Activated gamma-delta T cell treated with Interleukin-2 at 50 U/mL for 16 hours (primary cell): ENCODE measurements around the gene NDUFB7.
"Not testable (repeated sequence)": the region's sequence is repeated elsewhere in the genome, so short reads cannot be mapped to it uniquely, and the experiment has no call there.

Source experiments
- DNase-seq: peaks from one replicate; pipeline ENCODE4 v3.0.0-alpha.2; 2020

Gene NDUFB7

DNA sequence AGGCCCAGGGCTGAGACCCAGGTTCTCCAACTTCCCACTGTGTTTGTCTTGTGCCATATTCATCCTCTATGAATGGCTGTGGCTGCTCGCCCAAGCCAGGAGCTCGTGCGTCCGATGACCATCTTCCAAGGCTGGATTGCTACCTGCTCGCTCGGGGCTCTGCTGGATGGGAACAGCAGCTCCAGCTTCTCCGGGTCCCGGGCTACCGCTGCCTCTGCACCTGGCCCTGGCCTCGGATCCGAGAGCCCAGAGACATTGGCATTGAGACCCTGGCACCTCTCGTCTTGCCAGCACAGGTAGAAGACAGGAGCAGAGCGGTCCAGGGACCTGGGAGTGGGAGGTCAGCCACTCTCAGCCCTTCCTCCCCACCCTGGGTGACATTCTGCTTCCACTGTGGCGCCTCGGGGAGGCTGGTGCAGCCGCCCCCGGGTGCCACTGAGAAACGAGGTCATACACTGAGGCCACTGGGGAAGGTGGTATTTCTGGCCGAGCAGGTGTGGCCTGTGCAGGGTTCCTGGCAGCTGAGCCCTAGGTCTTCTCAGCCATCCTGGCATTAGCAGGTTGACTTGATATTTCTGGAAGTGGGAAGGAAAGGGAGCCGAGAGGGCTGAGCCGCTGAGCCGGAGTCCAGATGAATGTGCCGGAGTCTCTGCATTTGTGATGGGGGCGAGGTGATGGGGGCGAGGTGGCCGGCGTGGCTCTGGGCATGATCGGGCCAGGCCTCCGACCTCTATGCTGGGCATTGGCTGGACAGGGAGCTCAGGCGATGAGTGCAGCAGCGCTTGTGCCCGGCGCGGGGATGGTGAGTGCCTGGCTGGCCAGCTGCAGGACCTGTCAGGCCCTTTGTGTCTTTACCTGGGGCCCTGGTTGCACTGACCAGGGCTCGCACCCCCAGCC is 18.6 kb downstream of the NDUFB7 start:
- no peak for DNase-seq

DNA sequence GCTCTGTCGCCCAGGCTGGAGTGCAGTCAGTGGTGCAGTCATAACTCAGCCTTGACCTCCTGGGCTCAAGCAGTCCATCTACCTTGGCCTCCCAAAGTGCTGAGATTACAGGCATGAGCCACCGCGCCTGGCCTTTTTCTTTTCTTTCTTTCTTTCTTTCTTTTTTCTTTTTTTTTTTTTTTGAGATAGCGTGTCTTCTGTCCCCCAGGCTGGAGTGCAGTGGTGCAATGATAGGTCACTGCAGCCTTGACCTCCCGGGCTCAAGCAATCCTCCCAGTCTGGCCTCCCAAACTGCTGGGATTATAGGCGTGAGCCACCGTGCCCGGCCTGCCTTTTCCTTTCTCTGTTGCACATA is 19.9 kb downstream of the NDUFB7 start:
- not testable (repeated sequence) for DNase-seq

DNA sequence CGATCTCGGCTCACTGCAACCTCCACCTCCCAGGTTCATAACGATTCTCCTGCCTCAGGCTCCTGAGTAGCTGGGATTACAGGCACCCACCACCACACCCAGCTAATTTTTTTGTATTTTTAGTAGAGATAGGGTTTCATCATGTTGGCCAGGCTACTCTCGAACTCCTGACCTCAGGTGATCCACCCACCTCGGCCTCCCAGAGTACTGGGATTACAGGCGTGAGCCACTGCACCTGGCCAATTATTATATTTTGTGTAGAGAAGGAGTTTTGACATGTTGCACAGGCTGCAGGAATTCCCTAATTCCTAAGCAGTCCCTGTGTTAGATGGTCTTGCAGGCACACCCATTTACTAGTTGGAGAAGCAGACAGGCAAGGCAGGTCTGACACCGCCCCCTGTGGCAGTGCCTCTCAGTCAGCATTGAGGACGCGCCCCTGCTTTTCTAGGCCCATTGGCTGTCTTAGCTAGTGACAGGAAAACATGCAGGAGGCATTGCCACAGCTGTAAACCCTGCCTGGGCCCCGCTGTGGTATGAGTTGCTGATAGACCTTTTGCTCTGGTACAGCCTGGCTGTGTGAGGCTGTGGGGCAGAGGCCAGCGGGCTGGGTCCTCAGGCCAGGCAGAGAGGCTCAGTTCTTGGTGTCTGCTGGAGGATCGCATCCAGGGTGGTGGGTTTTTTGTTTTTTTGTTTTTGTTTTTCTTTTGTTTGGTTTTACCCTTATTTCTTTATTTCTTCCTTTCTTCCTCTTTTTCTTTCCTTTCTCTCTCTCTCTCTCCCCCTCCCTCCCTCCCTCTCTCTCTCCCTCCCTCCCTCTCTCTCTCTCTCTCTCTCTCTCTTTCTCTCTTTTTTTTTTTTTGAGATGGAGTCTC is 20.5 kb downstream of the NDUFB7 start:
- DNase-seq = peak; percentile 78

DNA sequence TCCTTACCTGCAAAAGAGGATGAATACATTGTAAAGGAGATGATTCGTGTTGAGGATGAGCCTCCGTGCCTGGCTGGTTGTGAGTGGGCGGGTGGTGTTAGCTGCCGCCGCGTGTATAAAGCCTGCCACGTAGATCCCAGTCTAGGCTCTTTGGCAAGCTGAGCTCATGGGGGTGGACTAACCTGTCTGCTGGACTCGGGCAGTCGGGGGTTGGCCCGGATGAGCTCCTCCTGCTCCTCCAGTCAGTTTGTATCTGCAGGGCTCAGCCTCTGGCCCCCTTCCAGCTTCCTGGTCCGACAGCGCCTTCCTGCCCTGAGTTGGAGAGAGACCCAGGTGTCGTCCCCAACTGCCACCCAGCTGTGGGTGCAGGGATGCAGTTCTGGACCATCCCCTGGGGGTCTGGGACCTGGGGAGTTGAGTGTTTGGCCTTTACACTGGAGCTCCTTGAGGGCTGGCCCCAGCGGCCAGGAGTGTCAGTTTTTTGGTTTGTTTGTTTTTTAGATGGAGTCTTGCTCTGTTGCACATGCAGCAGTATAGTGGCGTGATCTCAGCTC is 21.6 kb downstream of the NDUFB7 start:
- no peak for DNase-seq

DNA sequence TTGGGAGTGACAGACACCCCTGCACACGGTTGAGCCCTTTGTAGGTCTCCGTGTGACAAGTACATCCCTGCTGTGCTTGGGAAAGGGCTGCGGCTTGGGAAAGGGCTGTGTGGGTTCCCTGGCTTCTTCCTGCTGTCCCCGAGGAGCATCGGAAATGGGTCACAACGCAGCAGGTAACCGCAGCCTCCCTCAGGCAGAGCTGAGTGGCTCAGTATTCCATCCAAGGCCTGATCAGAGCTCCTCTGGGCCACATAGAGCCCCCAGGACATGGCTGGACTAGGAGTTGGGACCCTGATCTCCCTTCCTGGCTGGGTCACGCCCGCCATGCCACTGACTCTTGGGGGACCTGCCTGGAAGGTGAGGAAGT is 26.2 kb downstream of the NDUFB7 start:
- DNase-seq = no peak

DNA sequence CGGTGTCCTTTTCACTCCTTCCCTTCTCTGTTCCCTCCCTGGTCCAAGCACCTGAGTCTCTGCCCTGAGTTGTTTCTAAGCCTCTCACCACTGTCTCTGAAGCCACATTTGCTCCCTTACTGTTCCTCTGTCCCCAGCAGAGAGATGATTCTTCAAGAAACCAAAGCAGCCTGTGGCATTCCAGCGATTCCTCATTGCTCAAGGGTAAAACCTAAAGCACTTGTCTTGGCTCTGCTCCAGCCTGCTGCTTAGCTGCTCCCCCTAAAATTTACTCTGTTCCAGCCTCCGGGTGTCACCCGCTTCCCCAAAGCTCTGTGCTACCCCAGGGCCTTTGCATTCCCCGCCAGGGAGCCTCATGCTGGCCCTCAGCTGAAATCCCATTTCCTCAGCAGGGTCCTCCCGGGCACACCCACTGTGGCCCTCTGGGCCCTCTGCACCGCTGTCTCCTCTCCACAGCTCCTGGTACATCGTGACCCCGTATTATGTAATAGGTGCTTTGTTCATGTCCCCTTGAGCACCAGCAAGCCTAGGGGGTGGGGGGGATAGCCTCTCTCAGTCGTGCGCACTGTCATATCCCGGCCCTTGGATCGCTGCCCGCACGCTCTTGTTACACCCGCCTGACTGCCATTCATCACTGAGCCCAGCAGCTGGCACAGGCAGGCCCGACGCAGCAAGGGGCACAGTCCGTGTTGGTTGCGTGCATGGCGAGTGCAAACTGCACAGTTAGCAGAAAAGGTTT is 26.7 kb downstream of the NDUFB7 start:
- DNase-seq = no peak

DNA sequence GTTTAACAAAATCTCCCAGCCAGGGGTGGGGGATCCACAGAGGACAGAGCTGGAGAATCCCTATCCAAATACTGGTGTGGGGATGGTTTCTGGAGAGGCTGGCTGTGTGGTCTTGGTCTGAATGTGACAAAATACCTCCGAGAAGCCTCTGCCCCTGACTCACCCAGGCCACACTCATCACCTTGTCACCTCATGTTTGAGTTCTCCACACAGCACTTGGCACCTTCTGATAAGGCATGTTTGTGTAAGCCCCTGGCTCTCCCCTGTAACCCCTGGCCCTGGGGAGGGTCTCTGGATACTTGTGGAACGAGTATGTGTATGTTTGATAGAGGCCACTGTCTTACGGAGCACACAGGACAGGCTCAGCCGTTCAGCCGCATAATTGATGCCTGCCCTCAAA is 27.8 kb downstream of the NDUFB7 start:
- DNase-seq = no peak

DNA sequence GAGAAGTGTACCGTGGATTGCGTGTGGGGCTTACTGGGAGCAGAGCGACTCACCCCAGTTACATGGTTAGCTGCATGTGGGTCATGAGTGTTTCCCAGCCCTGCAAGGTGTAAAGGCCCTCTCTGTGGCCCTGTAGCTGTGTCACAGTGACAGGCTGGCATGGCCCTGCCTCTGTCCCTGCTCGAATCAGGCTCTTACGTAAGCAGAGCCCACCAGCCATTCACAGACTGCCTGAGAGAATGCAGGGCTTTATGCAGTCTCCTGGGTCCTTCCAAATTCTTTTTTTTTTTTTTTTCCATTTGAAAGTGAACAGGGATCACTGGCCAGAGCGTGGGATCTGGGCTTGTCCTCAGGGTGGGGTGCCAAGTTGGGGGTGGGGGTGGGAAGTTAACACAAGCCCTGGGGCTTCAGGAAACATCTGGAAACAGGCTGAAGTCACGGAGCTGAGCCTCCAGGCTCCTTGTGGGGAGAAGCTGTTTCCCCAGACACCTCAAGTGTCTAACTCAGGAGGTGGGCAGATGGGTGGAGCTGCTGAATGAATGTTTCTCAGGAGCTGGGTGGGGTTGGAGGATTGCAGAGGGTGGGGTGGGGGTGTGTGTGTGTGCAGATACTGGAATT is 29.0 kb downstream of the NDUFB7 start:
- no peak for DNase-seq

DNA sequence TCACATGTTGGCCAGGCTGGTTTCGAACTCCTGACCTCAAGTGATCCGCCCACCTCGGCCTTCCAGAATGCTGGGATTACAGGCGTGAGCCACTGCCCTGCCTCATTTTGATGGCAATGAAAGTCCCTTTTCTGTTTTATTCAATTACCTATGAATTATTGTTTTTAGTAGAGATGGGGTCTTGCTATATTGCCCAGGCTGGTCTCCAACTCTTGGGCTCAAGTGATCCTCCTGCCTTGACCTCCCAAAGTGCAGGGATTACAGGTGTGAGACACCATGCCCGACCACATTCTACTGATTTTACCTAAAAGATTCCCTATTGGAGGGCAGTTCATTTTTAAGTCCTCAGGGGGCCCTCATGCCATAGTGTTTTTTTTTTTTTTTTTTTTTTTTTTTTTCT is 29.9 kb downstream of the NDUFB7 start:
- DNase-seq = not testable (repeated sequence)

DNA sequence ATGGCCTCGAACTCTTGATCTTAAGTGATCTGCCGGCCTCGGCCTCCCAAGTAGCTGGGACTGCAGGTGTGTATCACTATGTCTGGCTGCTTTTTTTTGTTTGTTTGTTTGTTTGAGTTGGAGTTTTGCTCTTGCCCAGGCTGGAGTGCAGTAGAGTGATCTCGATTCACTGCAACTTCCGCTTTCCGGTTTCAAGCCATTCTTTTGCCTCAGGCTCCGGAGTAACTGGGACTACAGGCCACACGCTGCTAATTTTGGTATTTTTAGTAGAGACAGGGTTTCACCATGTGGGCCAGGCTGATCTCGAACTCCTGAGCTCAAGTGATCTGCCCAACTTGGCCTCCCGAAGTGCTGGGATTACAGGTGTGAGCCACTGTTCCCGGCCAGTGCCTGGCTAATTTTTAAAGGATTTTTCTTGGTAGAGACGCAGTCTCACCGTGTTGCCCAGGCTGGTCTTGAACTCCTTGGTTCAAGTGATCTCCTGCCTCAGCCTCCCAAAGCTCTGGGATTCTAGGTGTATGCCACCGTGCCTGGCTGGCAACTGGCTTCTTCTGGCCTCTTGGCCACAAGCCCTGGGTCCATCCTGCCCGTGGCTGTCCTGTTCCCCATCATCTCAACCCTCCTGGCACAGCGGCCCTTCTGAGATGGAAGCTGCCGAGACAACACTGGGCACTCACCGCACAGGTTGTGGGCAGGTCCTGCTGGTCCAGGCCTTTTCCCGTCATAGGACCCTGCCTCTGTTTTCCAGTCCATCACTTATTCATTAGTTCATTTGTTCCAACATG is 30.9 kb downstream of the NDUFB7 start:
- no peak for DNase-seq

DNA sequence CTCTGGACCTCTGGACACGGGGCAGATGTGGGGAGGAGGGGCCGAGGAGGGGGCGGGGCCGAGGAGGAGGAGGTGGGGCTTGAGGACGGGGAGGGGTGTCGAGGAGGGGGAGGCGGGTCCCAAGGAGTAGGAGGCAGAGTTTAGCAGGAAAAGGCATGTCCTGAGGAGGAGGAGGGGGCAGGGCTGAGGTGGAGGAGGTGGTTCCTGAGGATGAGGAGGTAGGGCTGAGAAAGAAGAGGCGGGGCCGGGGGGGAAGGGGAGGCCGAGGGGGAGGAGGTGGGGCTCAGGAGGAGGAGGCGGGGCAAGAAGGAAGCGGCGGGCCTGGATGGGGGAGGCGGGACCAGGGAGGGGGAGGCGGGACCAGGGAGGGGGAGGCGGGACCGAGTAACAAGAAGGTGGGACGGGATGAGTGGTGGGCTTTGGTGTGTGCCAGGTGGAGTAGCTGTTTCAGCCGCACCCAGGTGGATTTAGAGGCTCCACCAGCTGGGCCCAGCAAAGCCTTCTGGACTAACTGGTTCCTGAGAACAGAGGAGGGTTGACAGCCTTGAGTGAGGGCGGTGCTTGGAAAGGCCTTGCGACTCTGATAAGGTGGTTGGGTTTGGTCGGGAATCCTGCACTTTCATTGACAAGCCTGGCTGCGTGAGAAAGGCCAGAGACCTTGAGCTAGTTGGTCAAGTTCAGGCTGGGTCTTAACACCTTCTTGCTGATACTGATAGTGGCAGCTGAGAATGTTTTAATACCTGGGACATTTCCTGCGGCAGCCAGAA is 34.8 kb downstream of the NDUFB7 start:
- no peak for DNase-seq

DNA sequence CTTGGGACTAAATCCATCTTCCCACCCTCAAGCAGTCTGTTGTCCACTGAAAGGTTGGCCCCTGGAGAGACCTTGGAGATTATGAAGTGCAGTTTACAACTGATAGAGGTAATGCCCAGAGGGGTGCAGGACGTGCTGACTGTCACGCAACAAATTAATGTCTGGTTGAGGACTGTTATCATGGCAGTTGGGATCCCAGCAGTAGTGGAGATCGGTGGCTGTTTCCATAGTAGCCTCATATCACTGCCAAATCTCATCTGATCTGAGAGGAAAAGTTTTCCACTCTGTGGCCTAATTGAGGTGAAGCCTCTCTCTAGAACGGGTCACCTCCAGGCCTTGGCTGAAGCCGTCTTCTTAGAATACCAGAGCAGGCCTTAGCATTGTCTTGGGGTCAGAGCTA is 38.4 kb downstream of the NDUFB7 start:
- no peak for DNase-seq

DNA sequence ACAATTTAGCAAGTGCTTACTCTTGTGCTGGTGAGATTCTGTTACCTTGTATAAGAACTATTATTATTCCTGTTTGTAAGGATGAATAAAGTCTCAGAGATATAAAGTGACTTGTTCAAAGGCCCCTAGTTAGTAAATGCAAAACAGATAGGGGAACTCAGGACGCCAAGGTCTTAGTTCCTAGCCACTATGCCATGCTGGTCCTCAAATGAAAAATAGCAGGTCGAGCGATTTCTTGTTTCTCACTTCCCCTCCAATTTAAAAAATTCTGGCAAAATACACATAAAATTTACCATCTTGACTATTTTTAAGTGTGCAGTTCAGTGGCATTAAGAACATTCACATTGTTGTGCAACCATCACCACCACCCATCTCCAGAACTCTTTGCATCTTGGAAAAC is 41.4 kb downstream of the NDUFB7 start:
- no peak for DNase-seq

DNA sequence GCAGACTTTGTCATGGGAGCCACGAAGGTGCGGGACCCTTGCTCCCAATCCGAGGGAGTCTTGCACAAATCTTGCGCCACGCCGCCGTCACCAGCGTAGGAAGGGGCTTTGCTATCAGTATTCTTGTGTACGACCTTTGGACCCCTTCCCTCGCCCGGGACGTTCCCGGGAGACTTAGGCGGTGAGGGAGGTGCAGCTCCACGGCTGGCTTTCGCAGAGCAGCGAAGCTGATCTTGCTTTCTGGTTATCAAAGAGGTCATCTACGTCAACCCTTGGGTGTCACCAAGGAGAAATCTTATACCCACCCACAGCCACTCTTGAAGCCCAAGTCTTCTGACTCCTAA is 41.9 kb downstream of the NDUFB7 start:
- no peak for DNase-seq

DNA sequence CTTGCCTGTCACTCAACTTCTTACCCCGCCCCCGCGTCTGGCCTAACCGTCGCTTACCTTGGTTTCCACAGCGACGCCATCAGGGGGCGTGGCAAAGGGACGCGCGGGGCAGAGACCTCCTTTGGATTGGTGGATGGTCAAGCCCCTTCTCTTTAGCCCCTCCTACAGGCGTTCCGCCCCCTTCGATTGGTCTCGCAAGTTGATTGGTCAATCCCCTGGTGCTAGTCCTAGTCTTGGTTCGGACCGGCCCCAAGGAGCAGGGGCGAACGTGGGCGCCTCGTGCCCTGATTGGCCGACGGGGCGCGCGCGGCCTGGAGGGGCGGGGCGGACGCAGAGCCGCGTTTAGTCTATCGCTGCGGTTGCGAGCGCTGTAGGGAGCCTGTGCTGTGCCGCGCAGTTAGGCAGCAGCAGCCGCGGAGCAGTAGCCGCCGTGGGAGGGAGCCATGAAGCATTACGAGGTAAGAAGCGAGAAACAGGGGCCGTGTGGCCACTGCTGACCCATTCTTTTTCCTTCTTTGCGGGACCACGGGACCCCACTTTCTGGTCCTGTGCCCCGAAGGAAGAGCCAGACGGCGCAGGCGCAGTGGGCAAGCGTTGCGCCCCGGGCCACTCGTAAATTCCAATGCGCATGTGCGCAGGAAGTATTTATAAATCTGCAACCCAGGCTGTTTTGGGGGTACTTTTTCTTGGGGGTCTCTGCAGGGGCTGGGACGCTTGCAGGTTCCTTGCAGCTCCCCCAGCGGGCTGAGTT is 42.4 kb downstream of the NDUFB7 start, which contains the start of gene TECR:
TSS of gene TECR (plus strand) at position 341 of the 751 bp plus-strand sequence. CDS start at position 444, 103 bp downstream.
- DNase-seq = peak; percentile 100

DNA sequence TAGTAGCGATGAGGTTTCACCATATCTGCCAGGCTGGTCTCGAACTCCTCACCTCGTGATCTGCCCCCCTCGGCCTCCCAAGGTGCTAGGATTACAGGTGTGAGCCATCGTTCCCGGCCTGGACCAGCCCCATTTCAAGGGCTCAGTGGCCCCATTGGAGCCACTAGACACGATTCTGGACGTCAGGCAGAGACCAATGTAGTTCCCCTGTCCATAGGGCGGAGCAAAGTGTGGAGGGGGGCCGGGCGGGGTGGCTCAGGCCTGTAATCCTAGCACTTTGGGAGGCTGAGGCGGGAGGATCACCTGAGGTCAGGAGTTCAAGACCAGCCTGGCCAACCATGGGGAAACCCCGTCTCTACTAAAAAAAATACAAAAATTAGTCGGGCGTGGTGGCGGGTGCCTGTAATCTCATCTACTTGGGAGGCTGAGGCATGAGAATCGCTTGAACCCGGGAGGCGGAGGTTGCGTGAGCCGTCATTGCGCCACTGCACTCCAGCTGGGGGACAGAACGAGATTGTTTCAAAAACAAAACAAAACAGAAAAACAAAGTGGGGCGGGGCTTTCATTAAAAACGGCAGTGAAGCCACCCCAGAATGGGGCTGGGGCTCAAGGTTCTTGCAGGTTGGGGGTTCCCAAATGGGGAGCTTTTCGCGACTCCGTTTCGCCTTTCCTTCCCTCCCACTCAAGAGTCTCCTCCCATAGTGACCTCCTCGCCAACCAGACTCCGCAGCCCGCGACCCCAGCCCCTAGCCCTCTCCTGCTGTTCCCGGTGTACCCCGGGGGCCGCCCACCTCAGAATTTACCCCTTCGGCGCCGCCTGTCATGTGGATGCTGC is 43.2 kb downstream of the NDUFB7 start:
- no peak for DNase-seq

DNA sequence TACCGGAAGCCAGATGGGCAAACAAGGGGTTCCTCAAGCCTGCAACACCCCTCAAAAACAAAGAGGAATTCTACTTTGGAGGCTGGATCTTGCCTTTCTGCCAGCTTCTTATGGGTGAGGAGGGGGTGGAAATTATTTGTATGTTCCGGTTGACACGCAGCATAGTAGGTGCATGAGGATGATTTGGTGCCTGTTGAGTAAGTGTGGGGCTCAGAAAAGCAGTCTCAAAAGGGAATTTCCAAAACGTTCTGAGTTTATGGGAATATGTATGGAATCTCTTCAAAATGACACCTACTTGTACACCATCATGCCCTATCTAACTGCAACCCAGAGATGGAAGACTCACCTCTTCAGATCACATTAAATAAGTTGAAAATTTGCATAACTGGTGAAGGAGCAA is 45.4 kb downstream of the NDUFB7 start:
- DNase-seq = no peak

DNA sequence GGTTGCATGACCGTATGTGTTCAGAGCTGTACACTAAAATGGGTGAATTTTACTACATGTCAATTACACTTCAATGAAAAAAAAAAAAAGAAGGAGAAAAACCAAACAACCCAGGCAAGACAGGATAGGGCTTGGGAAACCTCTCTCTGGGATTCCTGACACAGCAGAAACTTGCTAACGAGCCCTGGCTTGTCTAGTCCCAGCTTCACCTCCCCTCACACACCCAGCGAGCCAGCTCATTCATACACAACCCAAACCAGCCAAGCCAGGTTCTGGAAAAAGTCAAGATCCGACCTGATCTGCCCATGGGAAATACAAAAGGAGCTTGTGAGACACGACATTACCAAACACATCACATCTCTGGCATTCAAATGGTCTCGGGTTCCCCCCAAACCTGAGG is 46.1 kb downstream of the NDUFB7 start:
- DNase-seq = no peak

DNA sequence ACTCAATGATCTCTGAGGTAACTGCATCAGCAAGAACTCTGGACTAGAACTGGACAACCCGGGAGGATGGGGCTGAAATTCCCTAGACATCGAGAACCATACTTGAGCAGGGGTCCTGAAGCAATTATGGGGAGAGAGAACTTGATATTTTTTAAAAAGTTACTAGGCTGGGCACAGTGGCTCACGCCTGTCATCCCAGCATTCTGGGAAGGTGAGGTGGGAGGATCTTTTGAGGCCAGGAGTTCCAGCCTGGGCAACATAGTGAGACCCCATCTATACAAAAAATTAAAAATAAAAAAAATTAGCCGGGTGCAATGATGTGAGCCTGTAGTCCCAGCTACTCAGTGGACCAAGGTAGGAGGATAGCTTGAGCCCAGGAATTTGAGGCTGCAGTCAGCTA is 51.3 kb downstream of the NDUFB7 start:
- no peak for DNase-seq
